GM06990 (cell line): Measurements from ENCODE around the gene KRT79.

Experiments used
- DNase-seq: peaks from one replicate; pipeline ENCODE4 v3.0.0-alpha.2; 2011; ENCODE audit not compliant: insufficient read length; ENCODE audit errors: extremely low read depth
- H3K27me3 ChIP-seq: replicated peaks from 2 replicates; pipeline ENCODE4 v1.6.0; 2011; ENCODE audit warnings: low read length; ENCODE audit not compliant: control insufficient read depth, insufficient read depth
- H3K36me3 ChIP-seq: 2 replicates; pipeline ENCODE4 v1.5.1; 2011; ENCODE audit warnings: low read length; ENCODE audit not compliant: control insufficient read depth, insufficient read depth
- H3K4me3 ChIP-seq: replicated peaks from 2 replicates; pipeline ENCODE4 v1.5.1; 2011; ENCODE audit warnings: low read depth, mild to moderate bottlenecking, control low read depth, low read length
- CTCF ChIP-seq: IDR thresholded peaks from 2 replicates; pipeline ENCODE4 v1.5.1; 2011; ENCODE audit warnings: low read length, control low read depth, mild to moderate bottlenecking, inconsistent platforms; ENCODE audit not compliant: insufficient read depth, poor library complexity, severe bottlenecking

KRT79 gene

GRCh38 chr12:52781399-52782082 is 52.6 kb downstream of the KRT79 start:
- no peak for TF ChIP-seq CTCF
- no peak overlapping the region for H3K4me3 ChIP-seq

GRCh38 chr12:52779914-52780313 is 54.2 kb downstream of the KRT79 start:
- H3K27me3 ChIP-seq = no peaks in the 10 kb centered on the region
- H3K4me3 ChIP-seq = no peak overlapping the region
- DNase-seq = no peak
- no peak for TF ChIP-seq CTCF
- H3K36me3 ChIP-seq = no peaks in the 10 kb centered on the region

More at GRCh38 chr12:52781399-52782082, 52.6 kb downstream of the KRT79 start:
- DNase-seq = no peak
- Histone ChIP-seq H3K36me3 (no peaks in the 10 kb centered on the region), H3K27me3 (no peaks in the 10 kb centered on the region)

- H3K27me3 ChIP-seq = no peaks in the 10 kb centered on the region
- H3K4me3 ChIP-seq = no peak overlapping the region
Observed at GRCh38 chr12:52778833-52779232, 55.3 kb downstream of the KRT79 start.

GRCh38 chr12:52777566-52777965 is 56.5 kb downstream of the KRT79 start:
- TF ChIP-seq CTCF = no peak
- H3K36me3 ChIP-seq = no peaks in the 10 kb centered on the region
- no peak for DNase-seq
- H3K27me3 ChIP-seq = no peaks in the 10 kb centered on the region; the same call in 1 of the 2 replicates
- no peak overlapping the region for H3K4me3 ChIP-seq

More at GRCh38 chr12:52778833-52779232, 55.3 kb downstream of the KRT79 start:
- TF ChIP-seq CTCF = no peak
- no peak for DNase-seq
- H3K36me3 ChIP-seq = no peaks in the 10 kb centered on the region

GRCh38 chr12:52776913-52777395 is 57.2 kb downstream of the KRT79 start, which contains the start of gene KRT76:
TSS of gene KRT76 (minus strand) at chr12:52777345. CDS start at chr12:52777291, 54 bp downstream.
- no peak for DNase-seq
- no peak for TF ChIP-seq CTCF
- no peaks in the 10 kb centered on the region for H3K36me3 ChIP-seq
- no peak within 1 kb of the TSS for H3K4me3 ChIP-seq
- no peaks in the 10 kb centered on the region; the same call in 1 of the 2 replicates for H3K27me3 ChIP-seq
